ENCODE measurements around the gene GPANK1.

GPANK1 gene

DNA sequence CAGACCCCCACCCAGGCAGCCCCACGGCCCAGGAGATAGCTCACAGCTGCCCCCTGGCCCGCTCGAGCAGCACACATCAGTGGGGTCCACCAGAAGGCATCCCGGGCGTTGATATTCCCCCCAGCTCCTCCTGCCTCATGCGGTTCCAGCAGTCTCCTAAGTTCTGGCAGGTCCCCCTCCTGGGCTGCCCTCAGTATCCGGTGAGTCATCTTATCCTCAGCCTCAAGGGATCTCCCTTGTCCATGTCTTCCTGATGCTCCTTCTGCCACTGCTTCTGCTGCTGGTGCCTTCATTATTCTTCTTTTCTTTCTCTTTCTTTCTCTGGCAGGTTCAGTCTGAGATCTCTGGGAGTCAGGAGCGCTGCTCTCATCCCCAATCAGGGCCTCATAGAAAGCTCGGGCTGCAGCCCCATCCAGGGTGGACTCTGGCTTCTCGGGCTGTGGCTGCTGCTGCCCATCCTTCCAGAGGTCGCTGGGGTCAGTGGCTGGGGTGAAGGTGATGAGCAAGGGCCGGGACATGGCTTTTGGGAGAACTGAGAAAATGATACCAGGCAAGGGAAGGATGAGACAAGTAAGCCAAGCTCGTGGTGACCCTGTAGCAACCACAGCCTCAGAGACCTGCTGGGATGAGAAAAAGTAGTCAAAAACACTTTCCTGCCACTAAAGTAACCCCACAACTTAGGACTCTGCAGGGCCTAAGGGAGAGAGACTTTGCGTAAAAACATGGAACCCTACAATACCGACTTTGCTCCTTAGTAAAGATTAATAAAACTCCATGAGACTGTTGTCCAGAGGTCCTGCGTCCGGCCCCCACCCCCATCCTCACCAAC lies 622 bp downstream of the GPANK1 start:
- WGBS (ENCODE audit: extremely low coverage, insufficient coverage, insufficient read length), result no CpG with 5 or more reads among the region's 17 CpGs

GRCh38 chr6:31663126-31663960 lies 1.5 kb downstream of the GPANK1 start:
- H3K4me3 ChIP-seq (ENCODE audit: low read depth, low read length), result no peak overlapping the region
- no CpG with 5 or more reads among the region's 9 CpGs for WGBS (ENCODE audit: extremely low coverage, insufficient coverage, insufficient read length)

More for the DNA sequence above, 622 bp downstream of the GPANK1 start:
- no peaks in the 10 kb centered on the region for H3K9me3 ChIP-seq (ENCODE audit: insufficient read depth, low read depth, low read length)
- peak overlapping the region; percentile 67 for H3K4ac ChIP-seq (ENCODE audit: low read depth, low read length)
- peak overlapping the region; percentile 65 for H4K12ac ChIP-seq (ENCODE audit: low read depth, low read length)
- DNase-seq, result peak; percentile 23 to 31
- H3K27ac ChIP-seq (ENCODE audit: low read depth, low read length), result peak overlapping the region; percentile 93
- peak overlapping the region; percentile 93 for H3K4me2 ChIP-seq (ENCODE audit: low read length)
- peak overlapping the region; percentile 64 for H2BK120ac ChIP-seq (ENCODE audit: insufficient read depth, low read length, poor library complexity)
- no peaks in the 10 kb centered on the region for H3K27me3 ChIP-seq (ENCODE audit: insufficient read depth, low read length)
- H3K23ac ChIP-seq (ENCODE audit: low read length), result no peak overlapping the region
- peak overlapping the region; percentile 34 for H2BK12ac ChIP-seq (ENCODE audit: low read length)
- peak overlapping the region; percentile 73 for H4K8ac ChIP-seq (ENCODE audit: low read depth, low read length)
- peaks cover 23 to 35% of the 10 kb centered on the region in 2 experiments for H3K36me3 ChIP-seq (ENCODE audit: control insufficient read depth in 1 of 2, insufficient read depth in 2 of 2, low read length in 2 of 2)
- H3K79me2 ChIP-seq (ENCODE audit: control insufficient read depth, insufficient read depth, low read length, poor library complexity), result peaks cover 28% of the 10 kb centered on the region
- H3K18ac ChIP-seq (ENCODE audit: low read length), result peak overlapping the region; percentile 42
- peak overlapping the region; percentile 65 for H4K91ac ChIP-seq (ENCODE audit: low read depth, low read length)
- H2AK5ac ChIP-seq (ENCODE audit: low read length), result peak overlapping the region; percentile 80
- H3K4me3 ChIP-seq (ENCODE audit: low read depth, low read length), result peak overlapping the region; percentile 85
- H3K9ac ChIP-seq (ENCODE audit: low read length), result peak overlapping the region; percentile 56
- H2AFZ ChIP-seq (ENCODE audit: insufficient read depth, low read length, poor library complexity), result no peak overlapping the region
- peak overlapping the region; percentile 11 for H2BK5ac ChIP-seq (ENCODE audit: low read depth, low read length, poor library complexity)
- H3K14ac ChIP-seq (ENCODE audit: low read length), result peak overlapping the region; percentile 81
- H3K4me1 ChIP-seq (ENCODE audit: control insufficient read depth in 1 of 2, insufficient read depth in 2 of 2, low read length in 2 of 2), result peaks cover 16 to 23% of the 10 kb centered on the region in 2 experiments
- H3K79me1 ChIP-seq (ENCODE audit: low read length), result peaks cover 25% of the 10 kb centered on the region

GRCh38 chr6:31662124-31662723 lies 2.6 kb downstream of the GPANK1 start:
- Histone ChIP-seq H4K8ac (ENCODE audit: low read depth, low read length) (no peak overlapping the region), H3K27me3 (ENCODE audit: insufficient read depth, low read length) (no peaks in the 10 kb centered on the region), H3K4me1 (ENCODE audit: control insufficient read depth in 1 of 2, insufficient read depth in 2 of 2, low read length in 2 of 2) (peaks cover 20 to 31% of the 10 kb centered on the region in 2 experiments), H4K12ac (ENCODE audit: low read depth, low read length) (no peak overlapping the region), H3K4me2 (ENCODE audit: low read length) (no peak overlapping the region), H3K4ac (ENCODE audit: low read depth, low read length) (no peak overlapping the region), H2AFZ (ENCODE audit: insufficient read depth, low read length, poor library complexity) (no peak overlapping the region), H2AK5ac (ENCODE audit: low read length) (no peak overlapping the region), H3K27ac (ENCODE audit: low read depth, low read length) (no peak overlapping the region), H3K23ac (ENCODE audit: low read length) (no peak overlapping the region), H3K18ac (ENCODE audit: low read length) (no peak overlapping the region), H3K4me3 (ENCODE audit: low read depth, low read length) (no peak overlapping the region), H3K14ac (ENCODE audit: low read length) (no peak overlapping the region), H3K9me3 (ENCODE audit: insufficient read depth, low read depth, low read length) (no peaks in the 10 kb centered on the region), H3K79me2 (ENCODE audit: control insufficient read depth, insufficient read depth, low read length, poor library complexity) (peaks cover 31% of the 10 kb centered on the region), H2BK120ac (ENCODE audit: insufficient read depth, low read length, poor library complexity) (no peak overlapping the region), H3K36me3 (ENCODE audit: control insufficient read depth in 1 of 2, insufficient read depth in 2 of 2, low read length in 2 of 2) (peaks cover 16 to 22% of the 10 kb centered on the region in 2 experiments), H4K91ac (ENCODE audit: low read depth, low read length) (no peak overlapping the region), H3K79me1 (ENCODE audit: low read length) (peaks cover 25% of the 10 kb centered on the region), H2BK12ac (ENCODE audit: low read length) (no peak overlapping the region), H2BK5ac (ENCODE audit: low read depth, low read length, poor library complexity) (no peak overlapping the region), H3K9ac (ENCODE audit: low read length) (no peak overlapping the region)
- DNase-seq, result no peak
- no CpG with 5 or more reads among the region's 12 CpGs for WGBS (ENCODE audit: extremely low coverage, insufficient coverage, insufficient read length)

More at GRCh38 chr6:31663126-31663960, 1.5 kb downstream of the GPANK1 start:
- Histone ChIP-seq H3K14ac (ENCODE audit: low read length) (no peak overlapping the region), H2BK12ac (ENCODE audit: low read length) (no peak overlapping the region), H2BK5ac (ENCODE audit: low read depth, low read length, poor library complexity) (no peak overlapping the region), H2AFZ (ENCODE audit: insufficient read depth, low read length, poor library complexity) (no peak overlapping the region), H3K36me3 (ENCODE audit: control insufficient read depth in 1 of 2, insufficient read depth in 2 of 2, low read length in 2 of 2) (peaks cover 17 to 29% of the 10 kb centered on the region in 2 experiments), H2AK5ac (ENCODE audit: low read length) (peak overlapping the region; percentile 40), H3K27ac (ENCODE audit: low read depth, low read length) (no peak overlapping the region), H3K79me2 (ENCODE audit: control insufficient read depth, insufficient read depth, low read length, poor library complexity) (peaks cover 31% of the 10 kb centered on the region), H3K4me2 (ENCODE audit: low read length) (peak overlapping the region; percentile 93), H4K12ac (ENCODE audit: low read depth, low read length) (no peak overlapping the region), H3K27me3 (ENCODE audit: insufficient read depth, low read length) (no peaks in the 10 kb centered on the region), H4K91ac (ENCODE audit: low read depth, low read length) (peak overlapping the region; percentile 28), H3K18ac (ENCODE audit: low read length) (peak overlapping the region; percentile 38), H4K8ac (ENCODE audit: low read depth, low read length) (peak overlapping the region; percentile 15), H3K4me1 (ENCODE audit: control insufficient read depth in 1 of 2, insufficient read depth in 2 of 2, low read length in 2 of 2) (peaks cover 20 to 28% of the 10 kb centered on the region in 2 experiments), H3K23ac (ENCODE audit: low read length) (no peak overlapping the region), H3K4ac (ENCODE audit: low read depth, low read length) (peak overlapping the region; percentile 67), H2BK120ac (ENCODE audit: insufficient read depth, low read length, poor library complexity) (no peak overlapping the region), H3K79me1 (ENCODE audit: low read length) (peaks cover 25% of the 10 kb centered on the region), H3K9ac (ENCODE audit: low read length) (no peak overlapping the region), H3K9me3 (ENCODE audit: insufficient read depth, low read depth, low read length) (no peaks in the 10 kb centered on the region)
- DNase-seq, result peak in 1 of 2 donors; percentile 17

All from trophoblast cell (in vitro differentiated cells and primary cell).